Subcutaneous adipose tissue (tissue), 4 donors: Measurements from ENCODE around the gene MISP3. TPM values are rescaled to one million over a fixed set of nuclear protein-coding genes. Genes with fewer than 3 reads are reported as not detected.

Source experiments
- CTCF ChIP-seq: fragments of 450-650 bp; IDR thresholded peaks from one replicate; pipeline ENCODE4 v1.5.1; 2016; ENCODE audit warnings: low read depth, mild to moderate bottlenecking, control low read depth, antibody characterized with exemption, moderate library complexity
- total RNA-seq, 4 donors: library from RNA; depleted of rRNA; stranded (reverse); fragments of >200 nt; gene quantifications; one replicate each; pipeline ENCODE4 v1.1.0, GENCODE V29; 2016

MISP3 gene
- total RNA-seq, 4 donors from 2014 or later: 1.3 to 3.7 (median 3.6) TPM; not detected in 1

GRCh38 chr19:14033946-14034345, 38.6 kb upstream of the MISP3 start:
- TF ChIP-seq CTCF: no peak

DNA sequence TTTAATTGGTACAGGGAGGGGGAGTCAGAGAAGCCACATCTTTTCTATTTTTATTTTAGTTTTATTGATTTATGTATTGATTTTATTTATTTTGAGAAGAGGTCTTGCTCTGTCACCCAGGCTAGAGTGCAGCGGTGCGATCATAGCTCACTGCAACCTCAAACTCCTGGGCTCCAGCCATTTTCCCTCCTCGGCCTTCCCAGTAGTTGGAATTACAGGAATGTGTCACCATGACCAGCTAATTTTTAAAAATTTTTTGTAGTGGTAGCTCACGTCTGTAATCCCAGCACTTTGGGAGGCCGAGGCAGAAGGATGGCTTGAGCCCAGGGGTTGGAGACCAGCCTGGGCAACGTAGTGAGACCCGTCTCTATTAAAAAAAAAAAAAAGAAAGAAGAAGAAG, 36.9 kb upstream of the MISP3 start:
- no peak for TF ChIP-seq CTCF

DNA sequence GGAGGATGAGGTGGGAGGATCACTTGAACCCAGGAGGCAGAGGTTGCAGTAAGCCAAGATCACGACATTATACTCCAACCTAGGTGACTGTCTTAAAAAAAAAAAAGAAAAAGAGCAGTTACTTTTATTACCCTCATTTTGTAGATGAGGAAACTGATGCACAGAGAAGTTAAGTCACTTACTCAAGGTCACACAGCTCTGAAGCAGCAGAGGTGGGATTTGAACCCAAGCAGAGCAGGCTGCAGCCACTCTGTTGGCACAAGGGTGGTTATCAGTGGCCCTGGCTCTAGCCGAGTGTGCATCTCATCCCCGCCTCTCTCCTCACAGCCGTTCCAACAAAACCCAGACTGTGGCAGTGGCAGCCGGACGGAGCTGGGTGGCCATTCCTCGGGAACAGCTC, 33.4 kb upstream of the MISP3 start:
- TF ChIP-seq CTCF: no peak

GRCh38 chr19:14048443-14049153, 24.0 kb upstream of the MISP3 start:
- TF ChIP-seq CTCF: no peak

DNA sequence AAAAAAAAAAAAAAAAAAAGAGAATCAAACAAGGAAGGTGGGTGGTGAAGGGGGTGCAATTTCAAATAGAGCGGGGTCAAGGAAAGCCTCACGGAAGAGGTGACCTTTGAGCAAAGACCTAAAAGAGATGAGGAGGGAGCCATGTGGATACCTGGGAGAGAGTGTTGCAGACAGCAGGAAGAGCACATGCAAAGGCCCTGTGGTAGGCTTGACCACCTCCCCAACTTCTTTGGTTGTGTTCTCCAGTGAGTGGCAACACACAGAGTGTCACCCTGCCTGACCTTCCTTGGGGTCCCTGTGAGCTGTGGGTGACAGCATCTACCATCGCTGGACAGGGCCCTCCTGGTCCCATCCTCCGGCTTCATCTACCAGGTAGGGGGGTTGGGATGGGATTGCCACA, 22.1 kb upstream of the MISP3 start:
- TF ChIP-seq CTCF: no peak

GRCh38 chr19:14051980-14052379, 20.6 kb upstream of the MISP3 start:
- no peak for TF ChIP-seq CTCF

- TF ChIP-seq CTCF: no peak
Measured at GRCh38 chr19:14052470-14052869, 20.1 kb upstream of the MISP3 start.
